GM18507 (cell line): ENCODE data around the gene SLC26A1.

Source experiments
- DNase-seq: peaks from one replicate; pipeline ENCODE4 v3.0.0; 2011; ENCODE audit warnings: low read depth; ENCODE audit not compliant: insufficient read length; ENCODE audit errors: extremely low spot score
- FAIRE-seq: peaks from 2 replicates; lab custom pipeline; 2011; peaks lifted over from hg19 to GRCh38; lab: Jason Lieb, UNC

The SLC26A1 gene

GRCh38 chr4:970854-971520 lies 22.2 kb downstream of the SLC26A1 start:
- DNase-seq, result no peak
- no peak for FAIRE-seq

GRCh38 chr4:970046-970745 lies 23.0 kb downstream of the SLC26A1 start:
- FAIRE-seq (no peak), DNase-seq (no peak)

DNA sequence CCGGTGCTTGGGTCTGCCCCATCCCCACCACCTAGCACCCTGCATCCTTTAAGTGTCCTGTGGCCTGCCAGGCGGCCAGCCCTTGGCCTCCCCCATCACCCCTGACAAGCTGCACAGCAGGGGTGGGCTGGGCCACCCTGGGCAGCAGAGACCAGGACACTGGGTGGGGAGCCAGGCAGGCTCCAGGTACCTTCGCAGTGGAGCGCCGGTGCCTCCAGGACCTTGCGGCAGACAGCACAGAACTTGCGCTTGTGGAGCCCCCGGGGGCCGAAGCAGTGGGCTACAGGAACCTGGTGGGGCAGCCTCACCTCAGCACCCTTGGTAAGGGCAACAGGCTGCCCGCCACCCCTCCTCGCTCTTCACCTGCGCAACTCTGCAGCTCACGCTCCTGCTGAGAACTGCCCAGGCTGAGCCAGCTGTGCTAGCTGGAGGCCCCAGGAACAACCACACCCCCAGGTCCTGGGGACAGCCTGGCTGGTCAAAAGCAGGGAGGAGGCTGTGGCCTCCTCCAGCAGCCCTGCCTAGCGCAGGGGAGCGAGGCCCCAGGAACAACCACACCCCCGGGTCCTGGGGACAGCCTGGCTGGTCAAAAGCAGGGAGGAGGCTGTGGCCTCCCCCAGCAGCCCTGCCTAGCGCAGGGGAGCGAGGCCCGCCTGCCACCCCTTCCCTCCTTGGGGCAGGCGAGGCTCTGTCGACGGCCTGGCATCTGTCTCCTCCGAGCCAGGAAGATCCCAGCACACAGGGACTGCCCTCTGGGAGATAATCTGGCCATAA lies 24.4 kb downstream of the SLC26A1 start:
- no peak for FAIRE-seq
- DNase-seq, result no peak

DNA sequence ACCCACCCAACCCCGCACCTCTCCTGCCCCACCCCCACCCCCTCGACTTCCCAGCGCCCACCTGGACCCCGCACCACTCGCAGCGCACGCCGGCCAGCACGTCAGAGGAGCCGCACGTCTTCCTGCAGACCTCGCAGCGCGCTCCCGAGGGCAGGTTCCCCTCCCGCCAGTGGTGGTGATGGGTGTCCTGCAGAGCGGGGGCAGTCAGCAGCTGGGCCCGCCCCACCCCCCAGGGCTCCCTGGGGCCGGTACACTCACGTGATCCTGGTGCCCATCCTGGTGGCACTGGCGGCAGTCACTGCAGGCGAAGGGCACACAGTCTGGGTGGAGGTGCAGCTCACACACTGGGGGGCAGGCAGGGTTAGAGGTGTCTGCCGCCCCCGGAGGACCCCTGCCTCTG lies 25.0 kb downstream of the SLC26A1 start:
- no peak for FAIRE-seq
- DNase-seq, result no peak

- FAIRE-seq (no peak), DNase-seq (no peak)
These were observed 25.8 kb downstream of the SLC26A1 start for GRCh38 chr4:967113-968104.

DNA sequence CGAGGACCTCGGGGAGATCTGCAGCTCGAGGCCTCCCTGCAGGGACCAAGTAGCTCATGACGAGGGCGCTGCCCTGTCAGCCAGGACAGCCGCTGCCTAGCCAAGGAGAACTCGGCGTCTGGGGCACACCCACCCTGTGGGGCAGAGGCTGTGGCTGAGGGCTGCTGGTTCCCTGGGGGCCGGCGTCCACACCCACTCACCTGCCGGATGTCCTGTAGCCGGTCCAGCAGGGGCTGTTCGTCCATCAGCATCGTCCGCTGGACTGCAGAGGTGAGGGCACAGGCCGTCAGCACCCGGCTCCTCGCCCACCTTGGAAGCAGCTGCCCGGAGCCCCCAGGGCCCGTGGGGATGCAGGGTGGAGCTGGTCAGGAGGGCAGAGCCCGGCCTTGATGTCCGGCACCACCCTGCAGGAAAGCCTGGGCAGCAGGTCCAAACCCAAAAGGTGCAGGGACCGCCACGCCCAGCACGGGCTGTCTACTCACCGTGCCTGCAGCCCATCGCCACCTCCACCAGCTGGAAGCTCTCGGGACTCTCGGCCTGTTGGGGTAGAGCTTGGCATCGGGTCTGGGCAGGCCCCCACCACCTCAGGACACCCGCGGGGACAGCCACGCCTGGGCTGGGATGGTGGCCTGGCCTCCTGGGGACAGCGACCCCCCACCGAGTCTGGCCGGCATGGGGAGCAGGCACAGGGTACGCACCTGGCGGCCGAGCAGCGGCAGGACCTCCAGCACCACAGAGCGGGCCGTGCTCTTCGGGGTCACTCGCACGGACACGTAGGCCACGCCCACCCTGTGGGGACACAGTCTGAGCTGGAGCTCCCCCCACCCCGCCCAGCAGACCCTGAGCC lies 26.7 kb downstream of the SLC26A1 start:
- no peak for DNase-seq
- no peak for FAIRE-seq

DNA sequence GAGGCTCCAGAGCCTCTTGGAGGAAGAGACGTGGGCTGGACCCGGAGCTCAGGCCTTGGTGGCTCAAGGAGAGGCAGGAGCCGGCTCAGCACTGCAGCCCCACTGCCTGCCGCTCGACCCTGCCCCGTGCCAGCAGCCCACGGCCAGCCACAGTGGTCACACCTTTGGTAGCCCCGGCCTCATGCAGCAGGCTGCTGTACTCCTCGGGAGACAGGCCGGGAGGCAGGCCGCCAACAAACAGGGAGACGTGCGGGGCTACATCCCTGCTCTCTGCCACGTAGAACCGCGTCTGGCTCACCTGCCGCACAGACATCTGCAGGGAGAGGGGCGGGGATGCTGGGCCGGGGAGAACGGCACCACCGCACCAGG lies 27.5 kb downstream of the SLC26A1 start:
- no peak for FAIRE-seq
- DNase-seq, result no peak

DNA sequence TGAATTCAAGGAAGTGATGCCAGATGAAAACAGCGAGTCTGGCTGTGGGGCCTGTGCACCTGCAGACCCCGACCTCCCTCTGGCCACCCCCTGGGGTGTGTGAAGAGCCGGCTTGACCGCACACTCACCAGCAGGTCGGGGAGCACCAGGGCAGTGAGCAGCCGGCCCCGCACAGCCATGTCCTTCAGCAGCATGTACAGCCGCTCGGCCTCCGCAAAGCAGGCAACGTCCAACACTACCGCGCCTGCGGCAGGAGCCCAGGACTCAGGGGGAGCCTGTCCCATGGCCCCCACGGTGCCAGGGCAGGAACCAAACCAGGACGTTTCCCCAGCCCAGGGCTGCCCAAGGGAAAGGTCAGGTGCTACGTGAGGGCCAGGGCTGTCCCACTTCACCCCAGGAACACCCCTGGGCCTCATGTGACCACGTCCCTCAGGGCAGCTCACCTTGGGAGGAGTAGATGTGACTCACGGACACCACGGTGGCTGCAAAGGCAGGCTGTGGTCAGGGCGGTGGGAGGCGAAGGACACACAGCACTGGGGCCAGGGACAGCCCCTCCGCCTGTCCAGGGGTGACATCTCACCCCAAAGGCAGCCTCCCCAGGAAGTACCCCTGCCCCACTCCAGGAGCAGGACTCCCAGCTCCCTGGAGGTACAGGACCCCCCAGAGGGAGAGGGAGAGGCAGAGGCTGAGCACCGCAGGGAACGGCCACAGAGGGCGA lies 28.0 kb downstream of the SLC26A1 start:
- no peak for DNase-seq
- FAIRE-seq, result no peak

DNA sequence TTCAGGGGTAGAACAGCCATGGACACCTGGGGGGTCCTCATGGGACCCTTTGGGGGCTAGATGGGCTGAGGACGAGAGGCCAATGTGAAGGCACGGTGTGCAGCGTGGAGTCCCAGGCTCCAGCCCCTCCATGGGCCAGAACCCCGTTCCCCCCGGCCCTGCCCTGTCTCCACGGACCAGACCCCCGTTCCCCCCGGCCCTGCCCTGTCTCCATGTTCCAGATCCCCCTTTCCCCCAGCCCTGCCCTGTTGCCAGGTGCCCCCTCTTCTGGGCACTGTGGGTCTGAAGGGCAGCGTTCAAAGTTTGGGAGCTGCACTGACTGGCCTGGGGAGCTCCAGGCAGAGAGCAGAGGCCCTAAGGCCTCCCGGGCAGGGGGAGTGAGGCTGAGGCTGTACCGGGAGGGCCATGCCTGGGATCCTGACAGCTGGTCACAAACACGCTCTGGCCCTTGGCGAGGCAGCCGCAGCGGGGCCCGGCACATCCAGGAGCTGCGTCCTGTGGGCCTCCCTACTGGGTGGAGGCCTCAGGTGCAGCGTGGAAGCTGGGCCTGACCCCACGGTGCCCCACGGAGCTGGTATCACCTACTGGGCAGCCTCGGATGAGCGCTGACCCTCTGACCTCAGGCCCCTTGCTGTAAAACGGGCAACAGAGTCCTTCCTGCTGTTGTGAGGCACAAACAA lies 28.7 kb downstream of the SLC26A1 start:
- no peak for FAIRE-seq
- no peak for DNase-seq

DNA sequence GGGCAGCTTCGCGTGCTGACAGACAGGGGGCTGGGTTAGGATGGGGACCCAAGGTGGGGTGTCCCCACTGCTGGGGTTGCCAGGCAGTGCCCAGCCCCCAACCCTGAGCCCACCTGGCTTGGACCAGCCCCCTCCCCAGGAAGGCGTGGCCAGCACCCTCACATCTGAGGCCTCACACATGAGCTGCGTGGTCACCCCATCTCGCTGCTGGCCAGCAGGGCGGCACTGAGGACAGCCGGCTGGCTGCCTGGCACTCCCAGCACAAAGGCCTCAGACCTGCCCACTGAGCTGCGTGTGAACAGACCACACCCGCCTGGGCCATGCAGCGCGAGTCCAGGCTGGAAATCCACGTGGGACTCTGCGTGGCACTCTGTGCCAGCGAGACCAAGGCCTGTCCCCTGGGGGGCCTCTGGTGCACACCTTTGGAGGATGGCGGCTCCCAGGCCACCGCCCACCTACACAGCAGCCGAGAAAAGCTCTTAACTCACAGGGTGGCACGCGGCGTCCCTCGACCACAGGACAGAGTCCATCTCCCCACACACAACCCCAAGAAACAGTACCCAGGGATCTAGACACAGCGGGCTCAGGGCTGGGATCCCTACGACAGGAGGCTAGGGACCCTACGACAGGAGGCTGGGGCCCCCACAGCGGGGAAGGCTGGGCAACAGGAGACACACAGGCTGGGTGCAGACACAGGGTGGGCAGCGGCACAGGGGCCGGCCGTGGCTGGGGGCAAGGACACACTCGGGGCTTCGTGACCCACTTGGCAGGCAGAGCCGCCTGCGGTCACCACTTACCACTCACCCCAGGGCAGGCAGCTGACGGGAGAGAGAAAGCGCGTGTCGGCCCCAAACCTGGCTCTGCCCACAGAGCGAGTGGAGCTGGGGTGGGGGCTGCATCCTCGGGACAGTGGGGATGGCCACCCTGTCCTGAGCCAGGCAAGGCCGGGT lies 29.7 kb downstream of the SLC26A1 start:
- no peak for DNase-seq
- no peak for FAIRE-seq

- FAIRE-seq, result no peak
- DNase-seq, result no peak
These were observed 30.7 kb downstream of the SLC26A1 start for GRCh38 chr4:962231-963208.

DNA sequence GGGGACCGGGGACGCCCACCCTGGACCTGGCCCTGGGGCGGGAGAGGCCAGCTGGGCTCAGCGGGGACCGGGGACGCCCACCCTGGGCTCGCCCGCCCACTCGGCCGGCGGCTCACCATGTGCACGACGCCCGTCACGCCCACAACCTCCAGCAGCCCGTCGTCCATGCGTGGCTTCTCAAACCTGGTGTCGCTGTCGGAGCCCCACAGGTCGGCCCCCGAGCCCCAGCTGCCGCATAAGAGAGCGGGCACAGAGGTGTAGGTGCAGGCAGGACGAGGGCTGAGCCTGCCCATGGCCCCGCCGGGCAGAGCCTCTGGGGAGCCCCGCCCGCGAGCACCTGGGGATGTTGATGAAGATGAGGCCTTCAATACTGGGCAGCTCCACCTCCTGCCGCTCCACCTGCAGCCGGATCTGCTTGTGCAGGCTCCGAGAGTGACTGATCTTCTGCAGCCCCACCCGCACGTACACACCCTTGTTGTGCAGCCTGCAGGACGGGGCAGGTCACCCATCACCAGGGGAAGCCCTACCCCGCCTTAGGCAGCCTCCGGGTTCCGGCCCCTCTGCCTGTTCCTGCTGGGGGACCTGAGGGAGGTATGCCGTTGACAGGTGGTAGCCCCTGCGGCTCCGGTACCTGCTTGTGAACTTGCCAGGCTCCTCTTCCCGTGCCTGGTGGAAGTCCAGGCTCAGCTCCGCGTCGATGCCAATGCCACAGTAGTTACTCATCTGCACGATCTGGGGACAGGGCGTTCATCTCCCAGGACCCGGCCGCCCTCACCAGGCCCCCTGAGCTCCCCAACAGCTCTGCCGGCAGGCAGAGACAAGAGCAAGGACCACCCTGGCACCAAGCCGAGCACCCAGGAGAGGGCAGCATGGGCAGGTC lies 31.6 kb downstream of the SLC26A1 start:
- DNase-seq (no peak), FAIRE-seq (no peak)

- DNase-seq (no peak), FAIRE-seq (no peak)
These were observed 32.4 kb downstream of the SLC26A1 start for GRCh38 chr4:960636-961350.

GRCh38 chr4:960140-960635 lies 33.0 kb downstream of the SLC26A1 start:
- DNase-seq (no peak), FAIRE-seq (no peak)
